T1000 (cell line): ENCODE results near the gene CALHM4.

Experiments used
- DNase-seq: peaks from one replicate; lab custom pipeline; 2025; ENCODE audit warnings: mixed read lengths; lab: John Stamatoyannopoulos, UW

Gene CALHM4, protein sequence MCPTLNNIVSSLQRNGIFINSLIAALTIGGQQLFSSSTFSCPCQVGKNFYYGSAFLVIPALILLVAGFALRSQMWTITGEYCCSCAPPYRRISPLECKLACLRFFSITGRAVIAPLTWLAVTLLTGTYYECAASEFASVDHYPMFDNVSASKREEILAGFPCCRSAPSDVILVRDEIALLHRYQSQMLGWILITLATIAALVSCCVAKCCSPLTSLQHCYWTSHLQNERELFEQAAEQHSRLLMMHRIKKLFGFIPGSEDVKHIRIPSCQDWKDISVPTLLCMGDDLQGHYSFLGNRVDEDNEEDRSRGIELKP

GRCh38 chr6:116553451-116553850 is at the start of gene CALHM4:
Gene CALHM4, plus strand, starts transcription at chr6:116553751. Its CDS starts 43 bp downstream, at chr6:116553794.
- DNase-seq = no peak

- no peak for DNase-seq
Measured at GRCh38 chr6:116507324-116507723, 46.2 kb upstream of the CALHM4 start.

GRCh38 chr6:116508527-116508926 is 45.0 kb upstream of the CALHM4 start:
- no peak for DNase-seq

DNA sequence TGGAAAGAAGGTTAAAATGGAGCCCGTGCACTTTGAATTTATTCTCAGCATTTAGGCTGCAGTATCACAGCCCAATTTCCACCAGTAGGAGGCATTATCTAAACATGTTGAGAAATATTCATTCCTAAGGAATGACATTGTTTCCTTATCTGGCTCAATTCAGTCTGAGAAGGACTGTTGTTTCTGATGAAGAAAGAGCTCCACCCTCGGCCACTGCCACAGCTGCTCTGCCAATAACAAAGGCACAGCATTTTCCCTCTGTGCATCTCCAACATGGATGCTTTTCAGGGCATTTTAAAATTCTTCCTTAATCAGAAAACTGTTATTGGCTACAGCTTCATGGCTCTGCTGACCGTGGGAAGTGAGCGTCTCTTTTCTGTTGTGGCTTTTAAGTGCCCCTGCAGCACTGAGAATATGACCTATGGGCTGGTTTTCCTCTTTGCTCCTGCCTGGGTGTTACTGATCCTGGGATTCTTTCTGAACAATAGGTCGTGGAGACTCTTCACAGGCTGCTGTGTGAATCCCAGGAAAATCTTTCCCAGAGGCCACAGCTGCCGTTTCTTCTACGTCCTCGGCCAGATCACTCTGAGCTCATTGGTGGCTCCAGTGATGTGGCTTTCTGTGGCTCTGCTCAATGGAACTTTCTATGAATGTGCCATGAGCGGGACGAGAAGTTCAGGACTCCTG is 42.0 kb upstream of the CALHM4 start, which contains the start of gene CALHM5:
Gene CALHM5 (plus strand): TSS at position 216 of the 687 bp plus-strand sequence. CDS start 58 bp downstream, at position 274.
- peak; percentile 33 for DNase-seq

DNA sequence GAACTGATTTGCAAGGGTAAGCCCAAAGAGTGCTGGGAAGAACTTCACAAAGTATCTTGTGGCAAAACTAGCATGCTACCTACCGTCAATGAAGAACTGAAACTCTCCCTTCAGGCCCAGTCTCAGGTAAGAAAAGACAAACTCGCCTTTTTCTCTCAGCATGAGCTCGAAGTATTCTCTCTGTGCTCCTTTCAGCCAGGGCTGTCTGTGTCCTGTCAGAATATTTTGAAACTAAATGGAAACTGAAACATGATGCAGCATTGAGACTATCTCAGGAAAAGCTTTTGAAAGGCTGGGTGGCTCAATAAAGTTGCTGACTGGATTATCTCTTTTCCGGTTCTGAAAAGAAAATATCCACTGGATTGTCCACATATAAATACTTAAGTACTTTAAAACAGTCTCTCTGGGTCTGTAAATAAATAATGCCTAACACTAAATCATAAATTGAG is 41.4 kb upstream of the CALHM4 start:
- DNase-seq = no peak

DNA sequence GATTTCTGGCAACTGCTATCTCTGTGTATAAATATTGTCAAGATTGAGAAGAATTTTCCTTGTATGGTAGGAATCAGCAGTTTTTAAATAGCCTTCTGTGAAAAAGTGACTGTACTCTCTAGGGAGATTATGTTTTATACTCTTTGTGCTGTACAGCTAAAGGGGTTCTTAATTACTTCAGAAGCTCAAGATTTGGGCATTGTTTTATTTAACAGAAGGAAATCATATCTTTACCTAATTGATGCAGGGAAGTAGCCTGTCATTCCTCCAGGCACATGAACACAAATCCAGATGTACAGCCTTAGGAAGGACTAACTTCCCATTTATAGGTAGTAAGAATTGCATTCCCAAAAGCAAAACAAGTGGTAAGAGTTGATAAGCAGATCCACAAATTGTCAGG is 40.8 kb upstream of the CALHM4 start:
- no peak for DNase-seq

GRCh38 chr6:116513224-116513875 is 40.2 kb upstream of the CALHM4 start:
- DNase-seq = no peak

DNA sequence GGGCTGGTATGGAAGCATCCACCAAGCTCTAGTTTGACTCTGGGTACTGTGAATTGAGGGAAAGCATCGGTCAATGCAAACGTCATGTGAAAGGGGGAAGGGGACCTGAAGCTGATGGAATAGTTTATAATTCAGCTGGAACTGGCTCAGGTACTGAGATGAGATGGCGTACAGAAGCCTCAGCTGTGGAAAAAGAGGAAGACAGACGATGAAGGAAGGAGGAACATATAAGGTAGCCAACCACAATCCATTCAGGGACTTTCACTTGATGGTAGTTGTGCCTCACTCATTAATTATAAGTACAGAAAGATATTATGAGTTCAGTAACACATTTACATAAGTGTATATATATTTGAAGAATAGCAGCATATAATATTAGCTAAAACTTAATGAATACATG is 39.4 kb upstream of the CALHM4 start:
- no peak for DNase-seq

- no peak for DNase-seq
Measured at GRCh38 chr6:116515141-116515540, 38.4 kb upstream of the CALHM4 start.

- DNase-seq = no peak
Measured at GRCh38 chr6:116518621-116519368, 34.8 kb upstream of the CALHM4 start.

DNA sequence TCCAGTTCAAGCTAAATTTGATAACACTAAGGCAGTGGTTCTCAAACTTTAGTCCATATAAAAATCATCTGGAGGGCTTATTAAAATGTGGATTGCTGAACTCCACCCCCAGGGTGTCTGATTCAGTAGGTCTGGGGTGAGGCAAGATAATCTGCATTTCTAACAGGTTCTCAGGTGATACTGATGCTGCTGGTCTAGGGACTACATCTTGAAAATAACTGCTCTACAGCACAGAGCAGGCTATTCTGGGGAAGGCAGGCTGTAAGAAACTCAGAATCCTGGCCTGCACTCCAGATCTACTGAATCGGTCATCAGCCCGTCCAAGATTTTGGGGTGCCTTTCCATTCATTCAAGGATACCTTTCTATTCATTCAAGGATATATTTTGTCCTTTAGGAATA is 30.7 kb upstream of the CALHM4 start:
- no peak for DNase-seq

DNA sequence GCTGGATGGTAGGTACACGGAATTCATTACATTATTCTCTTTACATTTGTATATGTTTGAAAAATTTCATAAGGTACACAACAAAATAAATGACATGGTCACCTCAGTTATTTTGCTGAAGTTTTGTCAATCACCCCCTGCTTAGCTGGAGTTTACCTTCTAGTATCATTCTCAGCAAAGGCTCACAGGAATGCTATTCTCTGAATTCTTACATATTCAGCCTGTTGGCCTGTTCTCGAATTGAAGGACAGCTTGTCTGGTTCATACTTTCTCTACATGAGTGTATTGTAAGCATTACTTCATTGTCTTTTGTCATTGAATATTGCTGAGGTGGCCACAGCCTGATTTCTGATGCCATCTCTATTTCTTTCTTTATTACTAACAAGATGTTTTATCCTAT is 29.3 kb upstream of the CALHM4 start:
- no peak for DNase-seq

DNA sequence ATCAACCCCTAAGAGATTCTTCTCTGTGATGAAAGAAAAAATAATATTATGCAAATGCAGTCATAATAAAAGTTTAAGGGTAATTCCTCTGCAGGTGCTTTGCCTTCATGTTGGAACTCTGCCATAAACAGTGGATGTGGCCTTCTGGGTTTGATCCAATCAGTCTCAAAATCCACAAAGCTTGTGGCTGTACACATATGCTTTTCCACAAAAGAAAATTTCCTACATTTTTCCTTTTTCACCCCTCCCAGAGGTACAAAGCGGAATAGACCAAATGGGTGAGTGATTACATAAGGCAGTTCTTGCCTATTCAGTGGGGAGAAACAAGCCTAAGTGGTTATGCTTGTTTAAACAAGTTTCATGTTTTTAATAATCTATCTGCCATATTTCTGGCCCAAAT is 25.4 kb upstream of the CALHM4 start:
- DNase-seq = no peak

- DNase-seq = no peak
Measured at GRCh38 chr6:116528780-116529179, 24.8 kb upstream of the CALHM4 start.

DNA sequence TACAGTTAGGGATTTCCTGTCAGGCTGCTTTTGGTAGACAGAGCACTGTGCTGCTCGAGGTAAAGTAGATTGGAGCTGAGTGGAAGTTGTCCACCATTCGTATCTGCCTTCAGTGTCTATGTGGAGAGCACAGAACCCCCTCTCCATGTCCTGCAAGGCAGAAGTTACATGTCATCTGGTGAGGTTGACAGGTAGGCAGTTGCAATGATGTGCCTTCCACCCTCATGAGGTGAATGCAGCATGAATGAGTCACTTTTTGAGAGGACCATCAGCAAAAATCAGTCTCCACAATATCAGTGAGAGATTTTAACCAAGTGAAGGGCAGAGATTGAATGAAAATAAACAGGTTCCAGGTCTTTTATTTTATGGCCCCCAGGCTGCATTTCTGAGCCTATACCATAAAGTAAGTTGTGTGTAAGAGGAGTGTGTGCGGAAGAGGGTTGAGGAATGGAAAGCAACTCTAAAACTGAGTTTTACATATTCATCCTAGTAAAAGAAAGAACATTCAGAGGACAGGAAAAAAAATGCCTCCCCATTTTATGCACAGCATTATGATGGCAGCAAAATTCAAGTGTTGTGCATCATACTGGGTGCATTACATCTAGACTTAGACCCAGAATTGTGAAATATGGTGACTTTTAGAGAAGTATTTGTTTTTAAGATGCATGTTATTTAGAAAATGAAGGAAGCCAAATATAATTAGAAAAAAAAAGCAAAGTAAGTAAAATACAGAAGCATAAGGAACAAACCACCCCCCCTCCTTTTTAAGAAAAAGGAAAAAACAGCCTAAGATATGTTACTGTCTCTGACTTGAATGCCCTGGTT is 23.9 kb upstream of the CALHM4 start:
- DNase-seq = no peak

DNA sequence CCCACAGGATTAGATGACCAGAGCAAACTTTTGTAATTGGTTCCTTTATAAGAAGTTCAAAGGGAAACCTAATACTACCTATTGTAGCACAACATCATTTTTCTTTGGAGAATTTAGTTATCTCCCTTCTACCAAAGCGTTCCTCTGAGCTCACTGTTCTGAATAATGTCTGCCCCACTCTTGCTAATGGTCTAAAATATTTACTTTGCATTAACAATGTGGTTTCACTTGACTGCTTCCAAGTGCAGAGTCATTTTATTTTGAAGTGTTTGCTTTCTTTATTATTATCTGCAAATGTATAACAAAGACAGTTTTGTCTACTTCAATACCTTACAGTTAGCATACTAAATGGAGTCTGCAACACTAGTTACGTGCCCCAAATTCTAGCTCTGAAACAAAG is 23.1 kb upstream of the CALHM4 start:
- no peak for DNase-seq

DNA sequence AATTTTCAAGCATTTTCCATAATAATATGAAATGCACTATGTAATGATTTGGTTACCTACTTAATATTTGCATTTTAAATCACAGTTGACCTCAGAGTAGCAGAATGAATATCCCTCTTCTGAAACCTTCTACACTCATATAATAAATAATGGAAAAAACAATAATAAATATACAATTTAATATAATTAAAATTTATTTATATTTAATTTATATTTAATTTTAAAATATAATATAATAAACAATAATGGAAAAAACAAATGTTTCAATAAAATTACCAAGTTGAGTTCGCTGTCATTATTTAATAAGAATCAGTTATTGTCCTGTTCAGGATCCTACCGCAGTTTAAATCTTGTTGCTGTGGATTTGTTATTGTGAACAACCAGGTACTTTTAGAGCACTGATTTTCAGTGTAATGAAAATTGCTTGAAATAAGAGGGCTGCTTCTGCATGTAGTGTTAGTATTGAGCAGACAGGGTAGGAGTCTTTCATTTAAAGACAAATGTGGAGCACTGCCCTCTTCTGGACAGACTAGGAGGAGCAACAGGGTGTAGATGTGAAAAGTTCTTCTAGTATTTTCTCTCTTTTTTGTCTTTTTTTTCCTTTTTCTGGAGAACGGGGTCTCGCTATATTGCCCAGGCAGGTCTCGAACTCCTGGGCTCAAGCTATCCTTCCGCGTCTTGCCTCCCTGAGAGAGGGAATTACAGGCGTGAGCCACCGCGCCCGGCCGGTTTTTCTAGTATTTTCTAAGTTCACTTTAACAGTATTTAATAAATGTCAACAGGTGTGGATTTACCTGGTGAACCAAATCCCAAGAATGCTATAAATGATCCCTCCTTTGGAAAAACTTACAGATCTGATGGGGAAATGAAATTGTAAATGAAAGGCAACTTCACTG is 21.6 kb upstream of the CALHM4 start:
- DNase-seq = peak; percentile 33

- DNase-seq = no peak
Measured at GRCh38 chr6:116533233-116533957, 20.2 kb upstream of the CALHM4 start.

DNA sequence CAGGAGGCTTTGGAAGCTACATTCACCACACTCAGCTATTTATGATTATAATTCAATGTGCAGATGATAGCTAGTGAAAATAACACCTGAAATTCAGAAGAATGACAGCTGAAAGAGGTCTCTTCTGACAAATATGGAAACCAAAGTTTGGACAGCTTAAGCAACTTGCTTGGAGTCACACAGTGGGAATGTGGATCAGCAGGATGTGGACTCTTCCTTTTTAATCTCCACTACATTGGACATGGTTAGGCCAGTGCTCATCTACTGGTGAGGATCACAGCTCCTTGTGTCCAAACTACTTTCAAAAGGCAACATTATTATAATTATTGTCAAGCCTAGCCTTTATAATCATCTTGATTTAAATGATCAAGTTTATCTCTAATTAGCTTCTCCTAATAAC is 18.4 kb upstream of the CALHM4 start:
- DNase-seq = no peak

GRCh38 chr6:116536216-116536621 is 17.3 kb upstream of the CALHM4 start:
- peak; percentile 19 for DNase-seq
